Astrocyte (in vitro differentiated cells and primary cell): ENCODE measurements around the gene FAM151B.

Experiments
- EZH2 ChIP-seq: IDR thresholded peaks from 2 replicates; pipeline ENCODE4 v1.6.1; 2012; ENCODE audit warnings: mild to moderate bottlenecking, low read length, inconsistent platforms; ENCODE audit not compliant: insufficient read depth
- TF ChIP-seq, protein P1 (sequence below): IDR thresholded peaks from 2 replicates; pipeline ENCODE4 v1.5.1; 2011; ENCODE audit warnings: low read depth, mild to moderate bottlenecking, inconsistent platforms, low read length, moderate library complexity; ENCODE audit not compliant: insufficient read depth

DNA sequence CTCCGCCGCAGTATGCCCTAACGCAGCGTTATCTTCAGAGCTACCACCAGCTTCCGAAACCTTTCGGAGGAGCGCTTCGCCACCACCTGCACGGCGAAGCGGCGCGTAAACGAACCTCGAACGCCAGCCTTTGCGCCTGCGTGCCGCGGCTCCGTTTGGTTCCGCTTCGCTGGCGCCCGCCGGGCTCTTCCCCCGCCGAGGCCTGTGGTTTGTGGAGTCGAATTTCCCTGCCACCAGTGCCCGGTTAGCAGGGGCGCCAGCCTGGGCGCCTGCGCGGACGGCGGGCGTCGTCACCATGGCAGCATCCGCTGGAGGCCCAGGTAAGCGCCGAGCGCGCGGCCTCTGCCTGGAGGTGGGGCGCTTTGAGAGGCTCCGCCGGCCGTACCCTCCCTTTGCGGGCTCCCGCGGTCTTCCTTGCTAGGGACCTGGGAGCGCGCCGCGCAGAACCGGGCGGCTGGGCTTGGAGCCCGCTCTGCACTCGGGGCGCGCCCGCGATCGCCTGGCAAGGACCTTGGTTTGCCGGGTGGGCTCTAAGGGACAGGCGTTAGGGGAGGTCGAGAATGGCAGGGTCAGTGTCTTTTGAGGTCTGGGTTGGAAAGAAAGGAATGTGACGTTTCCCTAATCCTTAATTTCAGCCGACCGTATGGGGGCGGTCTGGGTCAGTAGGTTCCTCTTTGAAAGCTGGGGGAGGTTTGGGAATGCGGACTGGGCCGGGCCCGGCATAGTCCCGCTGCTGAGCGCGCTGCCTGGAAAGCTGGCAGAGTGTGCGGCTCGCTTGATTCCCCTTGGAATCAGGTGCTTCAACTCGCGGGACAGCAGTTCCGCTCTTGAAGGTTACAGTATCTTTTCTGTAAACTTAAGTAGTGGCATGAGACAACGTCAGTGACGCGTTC, at the start of gene FAM151B:
- TF ChIP-seq, protein P1, sequence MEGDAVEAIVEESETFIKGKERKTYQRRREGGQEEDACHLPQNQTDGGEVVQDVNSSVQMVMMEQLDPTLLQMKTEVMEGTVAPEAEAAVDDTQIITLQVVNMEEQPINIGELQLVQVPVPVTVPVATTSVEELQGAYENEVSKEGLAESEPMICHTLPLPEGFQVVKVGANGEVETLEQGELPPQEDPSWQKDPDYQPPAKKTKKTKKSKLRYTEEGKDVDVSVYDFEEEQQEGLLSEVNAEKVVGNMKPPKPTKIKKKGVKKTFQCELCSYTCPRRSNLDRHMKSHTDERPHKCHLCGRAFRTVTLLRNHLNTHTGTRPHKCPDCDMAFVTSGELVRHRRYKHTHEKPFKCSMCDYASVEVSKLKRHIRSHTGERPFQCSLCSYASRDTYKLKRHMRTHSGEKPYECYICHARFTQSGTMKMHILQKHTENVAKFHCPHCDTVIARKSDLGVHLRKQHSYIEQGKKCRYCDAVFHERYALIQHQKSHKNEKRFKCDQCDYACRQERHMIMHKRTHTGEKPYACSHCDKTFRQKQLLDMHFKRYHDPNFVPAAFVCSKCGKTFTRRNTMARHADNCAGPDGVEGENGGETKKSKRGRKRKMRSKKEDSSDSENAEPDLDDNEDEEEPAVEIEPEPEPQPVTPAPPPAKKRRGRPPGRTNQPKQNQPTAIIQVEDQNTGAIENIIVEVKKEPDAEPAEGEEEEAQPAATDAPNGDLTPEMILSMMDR, result no peak
- TF ChIP-seq EZH2, result no peak
